ENCODE measurements around the gene MACROD1.
A peak's percentile ranks its signal among the peaks of the same experiment; 100 is the strongest.

MACROD1 gene

GRCh38 chr11:64207256-64208085, 41.6 kb upstream of the MACROD1 start:
- TF ChIP-seq ZFX (IDR thresholded peaks at IDR 0.05; ENCODE audit: borderline replicate concordance) = no peak
- TF ChIP-seq CTCF (IDR thresholded peaks at IDR 0.05) = no peak
- no peak overlapping the region for H3K27ac ChIP-seq

GRCh38 chr11:64206457-64207255, 40.7 kb upstream of the MACROD1 start, which contains the start of gene FERMT3:
Gene FERMT3 (plus strand): TSS chr11:64206721. CDS start chr11:64207365, 644 bp downstream.
- TF ChIP-seq CTCF (IDR thresholded peaks at IDR 0.05) (no peak), ZFX (IDR thresholded peaks at IDR 0.05; ENCODE audit: borderline replicate concordance) (no peak)
- peak within 1 kb of the TSS; percentile 40 for H3K27ac ChIP-seq

DNA sequence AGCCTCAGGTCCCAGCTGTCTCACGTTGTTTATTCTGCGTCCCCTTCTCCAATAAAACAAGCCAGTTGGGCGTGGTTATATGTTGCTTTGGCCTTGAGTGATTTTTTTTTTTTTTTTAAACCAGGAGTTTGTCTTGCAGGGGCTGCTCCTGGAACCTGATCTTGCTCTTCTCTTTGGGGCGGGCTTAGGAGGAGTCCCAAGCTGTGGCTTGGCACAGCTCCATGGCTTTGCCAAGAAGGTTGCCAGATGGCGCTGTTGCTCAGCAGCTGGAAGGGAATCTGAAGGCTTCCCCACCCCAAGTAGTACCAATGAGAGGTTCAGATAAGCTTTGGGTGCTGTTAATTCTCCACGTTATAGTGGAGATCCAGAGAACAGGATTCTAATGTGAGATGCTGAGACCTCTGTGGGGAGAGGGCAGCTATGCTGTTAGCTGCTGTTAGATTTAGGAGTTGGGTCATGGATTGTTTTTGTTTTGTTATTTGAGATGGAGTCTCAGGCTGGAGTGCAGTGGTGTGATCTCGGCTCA, 38.6 kb upstream of the MACROD1 start:
- H3K27ac ChIP-seq = peak overlapping the region; percentile 40

DNA sequence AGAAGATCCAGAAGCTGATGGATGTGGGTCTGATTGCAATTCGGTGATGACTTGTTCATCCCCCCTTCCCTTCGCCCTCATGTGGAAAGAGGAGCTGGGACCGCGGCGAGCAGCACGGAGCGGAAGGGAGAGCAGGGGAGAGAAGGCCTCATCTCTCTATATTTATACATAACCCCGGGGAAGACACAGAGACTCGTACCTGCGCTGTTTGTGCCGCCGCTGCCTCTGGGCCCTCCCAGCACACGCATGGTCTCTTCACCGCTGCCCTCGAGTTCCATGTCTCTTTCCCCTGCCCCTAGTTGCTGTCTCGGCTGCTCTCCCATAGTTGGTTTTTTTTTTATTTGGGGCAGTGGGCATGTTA, 38.1 kb upstream of the MACROD1 start:
- TF ChIP-seq ZFX (IDR thresholded peaks at IDR 0.05; ENCODE audit: borderline replicate concordance) (no peak), CTCF (IDR thresholded peaks at IDR 0.05) (no peak)
- peak overlapping the region; percentile 40 for H3K27ac ChIP-seq

More for the DNA sequence above, 38.6 kb upstream of the MACROD1 start:
- TF ChIP-seq ZFX (IDR thresholded peaks at IDR 0.05; ENCODE audit: borderline replicate concordance) = no peak
- peak; percentile 92 for TF ChIP-seq CTCF (IDR thresholded peaks at IDR 0.05)

- no peak for TF ChIP-seq CTCF (IDR thresholded peaks at IDR 0.05)
- TF ChIP-seq ZFX (IDR thresholded peaks at IDR 0.05; ENCODE audit: borderline replicate concordance) = no peak
- H3K27ac ChIP-seq = peak overlapping the region; percentile 40
Observed at GRCh38 chr11:64203421-64204079, 37.6 kb upstream of the MACROD1 start.

GRCh38 chr11:64202992-64203391, 37.1 kb upstream of the MACROD1 start:
- peak overlapping the region; percentile 40; the same call in 1 of the 2 replicates for H3K27ac ChIP-seq
- TF ChIP-seq CTCF (IDR thresholded peaks at IDR 0.05) (no peak), ZFX (IDR thresholded peaks at IDR 0.05; ENCODE audit: borderline replicate concordance) (no peak)
